ENCODE results near the gene ZNF526. TPM values are rescaled to one million over a fixed set of nuclear protein-coding genes. Genes with fewer than 3 reads are reported as not detected.

ZNF526 gene
- total and polyA plus RNA-seq, 9 of the 15 experiments (the other 6 are each of a cell fraction or from before 2014, with no cell fraction given) = 1.3 to 17.9 (median 6.2) TPM

GRCh38 chr19:42224940-42225717, 5.0 kb downstream of the ZNF526 start:
- DNase-seq (ENCODE audit: extremely low read depth in 1 of 4, low spot score in 3 of 4) (no peak), FAIRE-seq (no peak), ATAC-seq (no peak)
- TF ChIP-seq, protein P1, sequence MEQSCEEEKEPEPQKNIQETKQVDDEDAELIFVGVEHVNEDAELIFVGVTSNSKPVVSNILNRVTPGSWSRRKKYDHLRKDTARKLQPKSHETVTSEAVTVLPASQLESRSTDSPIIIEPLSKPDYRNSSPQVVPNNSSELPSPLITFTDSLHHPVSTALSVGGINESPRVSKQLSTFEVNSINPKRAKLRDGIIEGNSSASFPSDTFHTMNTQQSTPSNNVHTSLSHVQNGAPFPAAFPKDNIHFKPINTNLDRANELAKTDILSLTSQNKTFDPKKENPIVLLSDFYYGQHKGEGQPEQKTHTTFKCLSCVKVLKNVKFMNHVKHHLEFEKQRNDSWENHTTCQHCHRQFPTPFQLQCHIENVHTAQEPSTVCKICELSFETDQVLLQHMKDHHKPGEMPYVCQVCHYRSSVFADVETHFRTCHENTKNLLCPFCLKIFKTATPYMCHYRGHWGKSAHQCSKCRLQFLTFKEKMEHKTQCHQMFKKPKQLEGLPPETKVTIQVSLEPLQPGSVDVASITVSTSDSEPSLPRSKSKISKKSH (CRISPR knock-in tag; IDR thresholded peaks at IDR 0.05) = no peak
- no peak for TF ChIP-seq CBX3 (IDR thresholded peaks at IDR 0.05; ENCODE audit: borderline replicate concordance in 1 of 2, low read length in 2 of 2)
- peak; percentile 48; the same call in 1 of the 2 replicates for TF ChIP-seq ZBTB33 (CRISPR knock-in tag; IDR thresholded peaks at IDR 0.05)
- Histone ChIP-seq H3K36me3 (ENCODE audit: control insufficient read depth, insufficient read depth, low read length) (peaks cover 72% of the 10 kb centered on the region), H3K4me1 (replicated peaks in 1 of 2; ENCODE audit: control insufficient read depth in 2 of 2, insufficient read depth in 2 of 2, low read length in 2 of 2) (peaks cover 19 to 45% of the 10 kb centered on the region in 2 experiments), H3K9me1 (ENCODE audit: control insufficient read depth, insufficient read depth, low read length) (no peaks in the 10 kb centered on the region), H3K9ac (ENCODE audit: insufficient read depth in 1 of 2, low read depth in 2 of 2, low read length in 2 of 2) (no peak overlapping the region), H3K9me3 (replicated peaks; ENCODE audit: control insufficient read depth, insufficient read depth, low read depth, low read length) (no peaks in the 10 kb centered on the region), H2AFZ (ENCODE audit: low read depth, low read length) (no peak overlapping the region), H3K79me2 (ENCODE audit: control insufficient read depth, insufficient read depth, low read length) (peaks cover 75% of the 10 kb centered on the region), H3K4me2 (ENCODE audit: insufficient read depth, low read length) (no peak overlapping the region), H3K4me3 (no peak overlapping the region), H3K27ac (ENCODE audit: extremely low read depth, low read depth, low read length) (no peak overlapping the region), H3K27me3 (ENCODE audit: control insufficient read depth in 2 of 2, insufficient read depth in 2 of 2, low read length in 2 of 2) (no peaks in the 10 kb centered on the region), H4K20me1 (replicated peaks; ENCODE audit: control insufficient read depth, insufficient read depth, low read length) (peaks cover 20% of the 10 kb centered on the region)
- WGBS (ENCODE audit: insufficient coverage, low coverage, missing lambda C conversion rate) = 94% methylated on average over 31 of the region's 37 CpGs
- no TSS peak for BruUV-seq (replicated peaks)
- intact Hi-C loops (cut with micrococcal nuclease) = loop anchor here (5.0 kb wide), 1 partner anchor 43 kb away; no protein-coding TSS in a partner anchor
- in situ Hi-C loops (cut with MboI) = no loop called here
- ChIA-PET POLR2A (interaction anchor here (0.6 to 7.2 kb wide), 3 partner anchors 14 to 1793 kb away, joined by 3 to 116 read pairs (median 3); partner anchors contain the start of gene GSK3A), CTCF (ENCODE audit: low intra/inter-chr PET ratio) (no interaction called here)

Data from K562 (cell line).